ENCODE data around the gene MARK4. TPM values are rescaled to one million over a fixed set of nuclear protein-coding genes. Genes with fewer than 3 reads are reported as not detected.

MARK4 gene
- total RNA-seq, 2 experiments from 2014 or later: 18.1 to 19.8 TPM

DNA sequence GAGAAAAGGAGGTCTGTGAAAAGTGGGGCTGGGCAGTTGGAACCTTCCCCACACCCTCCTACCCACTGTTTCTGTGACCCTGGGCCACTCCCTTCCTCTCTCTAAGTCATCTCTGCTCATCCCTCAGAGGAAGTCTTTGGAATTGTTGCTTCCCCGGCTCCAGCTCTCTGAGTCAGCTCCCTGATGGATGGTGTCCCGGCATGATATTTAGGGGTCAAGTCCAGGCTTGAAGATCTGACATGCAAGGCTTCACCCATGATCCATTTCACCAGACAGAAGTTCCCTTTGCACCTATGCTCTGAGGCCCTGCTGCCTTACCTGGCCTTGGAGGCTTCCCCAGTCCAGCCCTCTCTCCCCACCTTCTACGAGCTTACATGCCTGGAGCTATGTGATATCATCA lies 19.2 kb upstream of the MARK4 start:
- CTCF ChIA-PET: no interaction called here
- no peaks in the 10 kb centered on the region for H3K9me3 ChIP-seq (ENCODE audit: control insufficient read depth in 1 of 2, insufficient read depth in 1 of 2, low read length in 2 of 2)
- DNase-seq (no peak), ATAC-seq (ENCODE audit: poor library complexity) (no peak)
- Mint-ChIP-seq H3K9me3 (no peaks in the 10 kb centered on the region), H3K36me3 (ENCODE audit: low read depth) (no peaks in the 10 kb centered on the region), H3K4me3 (no peak overlapping the region), H3K27me3 (peaks cover 43% of the 10 kb centered on the region), H3K27ac (no peak overlapping the region), H3K4me1 (ENCODE audit: low read depth) (no peaks in the 10 kb centered on the region)
- POLR2A ChIA-PET: no interaction called here
- H3K4me3 ChIP-seq (ENCODE audit: low read length): no peak overlapping the region
- peaks cover 4% of the 10 kb centered on the region for H3K4me1 ChIP-seq (ENCODE audit: insufficient read depth, low read length)
- intact Hi-C loops (cut with DNase I, micrococcal nuclease): no loop called here
- H3K36me3 ChIP-seq (ENCODE audit: insufficient read depth, low read length): no peaks in the 10 kb centered on the region
- H3K27me3 ChIP-seq (ENCODE audit: control insufficient read depth in 1 of 2, insufficient read depth in 2 of 2, low read length in 2 of 2): peaks cover 4 to 16% of the 10 kb centered on the region in 2 experiments
- no peak overlapping the region for H3K27ac ChIP-seq (ENCODE audit: low read depth in 1 of 2, low read length in 2 of 2)
- no peak for TF ChIP-seq CTCF (IDR thresholded peaks at IDR 0.05)

DNA sequence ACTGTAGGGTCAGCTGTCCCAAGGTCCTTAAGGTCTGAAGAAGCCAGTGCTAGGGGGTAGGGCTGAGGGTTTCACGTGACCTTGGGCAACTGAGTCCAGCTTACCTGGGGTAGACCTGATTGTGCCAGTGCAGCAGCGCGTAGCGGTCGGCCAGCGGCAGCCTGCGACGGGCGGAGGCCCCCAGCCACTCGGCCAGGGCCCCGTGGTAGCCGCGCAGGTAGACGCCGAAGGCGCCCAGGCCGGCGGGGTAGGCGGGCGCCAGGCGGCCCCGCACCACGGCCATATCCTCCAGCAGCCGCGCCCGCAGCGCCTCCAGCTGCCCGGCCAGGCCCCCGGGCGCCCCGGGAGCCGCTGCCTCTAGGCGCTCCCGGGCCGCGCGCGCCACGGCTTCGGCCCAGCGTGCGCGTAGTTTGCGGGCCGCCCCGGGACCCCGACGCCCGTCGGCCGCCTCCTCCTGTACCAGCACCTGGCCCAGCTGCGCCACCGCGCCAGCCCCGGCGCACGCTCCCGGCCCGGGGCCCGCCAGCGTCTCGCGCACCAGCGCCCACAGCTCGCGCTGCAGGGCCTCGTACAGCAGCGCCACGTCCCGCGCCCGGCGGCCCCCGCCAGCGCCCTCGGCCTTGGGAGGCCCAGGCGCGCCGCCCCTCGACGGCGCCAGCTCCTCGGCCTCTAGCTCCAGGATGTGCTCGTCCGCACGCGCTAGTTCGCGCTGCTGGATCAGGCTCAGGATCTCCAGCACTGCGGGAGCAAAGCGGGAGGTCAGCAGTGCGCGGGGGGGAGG lies 16.8 kb upstream of the MARK4 start:
- H3K9me3 Mint-ChIP-seq: no peaks in the 10 kb centered on the region
- no peaks in the 10 kb centered on the region for H3K9me3 ChIP-seq (ENCODE audit: control insufficient read depth in 1 of 2, insufficient read depth in 1 of 2, low read length in 2 of 2)
- H3K27me3 Mint-ChIP-seq: peaks cover 57% of the 10 kb centered on the region
- peaks cover 4 to 16% of the 10 kb centered on the region in 2 experiments for H3K27me3 ChIP-seq (ENCODE audit: control insufficient read depth in 1 of 2, insufficient read depth in 2 of 2, low read length in 2 of 2)
- H3K4me1 Mint-ChIP-seq (ENCODE audit: low read depth): no peaks in the 10 kb centered on the region
- no peaks in the 10 kb centered on the region for H3K36me3 ChIP-seq (ENCODE audit: insufficient read depth, low read length)
- peaks cover 4% of the 10 kb centered on the region for H3K4me1 ChIP-seq (ENCODE audit: insufficient read depth, low read length)
- intact Hi-C loops (cut with DNase I, micrococcal nuclease): no loop called here
- ATAC-seq (ENCODE audit: poor library complexity) (no peak), DNase-seq (no peak)
- no peak overlapping the region for H3K4me3 Mint-ChIP-seq
- POLR2A ChIA-PET: no interaction called here
- no peak overlapping the region for H3K27ac ChIP-seq (ENCODE audit: low read depth in 1 of 2, low read length in 2 of 2)
- H3K4me3 ChIP-seq (ENCODE audit: low read length): no peak overlapping the region
- CTCF ChIA-PET: no interaction called here
- no peak for TF ChIP-seq CTCF (IDR thresholded peaks at IDR 0.05)
- H3K36me3 Mint-ChIP-seq (ENCODE audit: low read depth): no peaks in the 10 kb centered on the region
- H3K27ac Mint-ChIP-seq: no peak overlapping the region

DNA sequence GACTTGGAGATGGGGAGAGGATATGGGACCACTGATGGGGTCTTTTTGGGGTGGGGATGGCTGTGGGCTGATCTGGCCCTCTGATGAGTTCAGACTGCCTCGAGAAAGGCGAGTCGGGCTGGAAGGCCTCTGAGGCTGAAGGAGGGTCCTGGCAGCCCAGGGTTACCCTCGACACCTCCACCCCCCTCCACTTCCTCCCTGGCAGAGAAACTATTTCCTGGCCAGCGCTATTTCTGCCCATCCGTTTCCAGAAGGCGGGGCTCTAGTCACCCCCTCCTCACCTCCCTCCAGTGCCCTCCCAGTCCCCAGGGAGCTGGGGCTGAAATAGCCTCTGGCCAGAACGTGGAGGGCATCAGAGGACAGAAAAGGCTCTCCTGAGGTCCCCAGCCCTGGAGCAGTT lies 15.6 kb upstream of the MARK4 start:
- Mint-ChIP-seq H3K27ac (no peak overlapping the region), H3K4me1 (ENCODE audit: low read depth) (no peaks in the 10 kb centered on the region), H3K36me3 (ENCODE audit: low read depth) (no peaks in the 10 kb centered on the region), H3K27me3 (peaks cover 57% of the 10 kb centered on the region), H3K9me3 (no peaks in the 10 kb centered on the region), H3K4me3 (no peak overlapping the region)
- Histone ChIP-seq H3K27me3 (ENCODE audit: control insufficient read depth in 1 of 2, insufficient read depth in 2 of 2, low read length in 2 of 2) (peaks cover 4 to 16% of the 10 kb centered on the region in 2 experiments), H3K4me3 (ENCODE audit: low read length) (no peak overlapping the region), H3K36me3 (ENCODE audit: insufficient read depth, low read length) (no peaks in the 10 kb centered on the region), H3K4me1 (ENCODE audit: insufficient read depth, low read length) (peaks cover 4% of the 10 kb centered on the region), H3K27ac (ENCODE audit: low read depth in 1 of 2, low read length in 2 of 2) (no peak overlapping the region), H3K9me3 (ENCODE audit: control insufficient read depth in 1 of 2, insufficient read depth in 1 of 2, low read length in 2 of 2) (no peaks in the 10 kb centered on the region)
- ATAC-seq (ENCODE audit: poor library complexity): no peak
- intact Hi-C loops (cut with DNase I, micrococcal nuclease): no loop called here
- no peak for DNase-seq
- POLR2A ChIA-PET: no interaction called here
- CTCF ChIA-PET: no interaction called here
- TF ChIP-seq CTCF (IDR thresholded peaks at IDR 0.05): no peak

Data from CD4-positive, alpha-beta T cell (primary cell).